ENCODE data around the gene TWIST1. TPM values are rescaled to one million over a fixed set of nuclear protein-coding genes. Genes with fewer than 3 reads are reported as not detected.

The TWIST1 gene
- total and polyA plus RNA-seq, 2 donors from 2014 or later = 1.3 to 1.7 TPM

DNA sequence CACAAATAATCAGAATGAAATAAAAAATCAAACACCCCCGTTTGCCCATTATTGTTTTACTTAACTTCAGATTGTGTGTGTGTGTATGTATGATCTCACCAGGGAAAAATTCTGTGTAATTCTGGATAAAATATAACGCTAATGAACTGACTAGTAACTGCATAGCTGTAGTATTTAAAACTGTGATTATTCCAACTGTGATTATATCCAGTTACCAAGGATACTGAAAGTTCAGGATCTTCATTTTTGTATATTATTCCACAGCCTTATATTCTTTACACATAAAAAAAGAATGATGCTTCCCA, 2.9 kb downstream of the TWIST1 start:
- FAIRE-seq = no peak
- Histone ChIP-seq H3K4me3 (ENCODE audit: low read length in 3 of 3) (no peak overlapping the region), H3K9ac (ENCODE audit: low read length in 3 of 3) (peak overlapping the region in 1 of 3 donors; percentile 6)

DNA sequence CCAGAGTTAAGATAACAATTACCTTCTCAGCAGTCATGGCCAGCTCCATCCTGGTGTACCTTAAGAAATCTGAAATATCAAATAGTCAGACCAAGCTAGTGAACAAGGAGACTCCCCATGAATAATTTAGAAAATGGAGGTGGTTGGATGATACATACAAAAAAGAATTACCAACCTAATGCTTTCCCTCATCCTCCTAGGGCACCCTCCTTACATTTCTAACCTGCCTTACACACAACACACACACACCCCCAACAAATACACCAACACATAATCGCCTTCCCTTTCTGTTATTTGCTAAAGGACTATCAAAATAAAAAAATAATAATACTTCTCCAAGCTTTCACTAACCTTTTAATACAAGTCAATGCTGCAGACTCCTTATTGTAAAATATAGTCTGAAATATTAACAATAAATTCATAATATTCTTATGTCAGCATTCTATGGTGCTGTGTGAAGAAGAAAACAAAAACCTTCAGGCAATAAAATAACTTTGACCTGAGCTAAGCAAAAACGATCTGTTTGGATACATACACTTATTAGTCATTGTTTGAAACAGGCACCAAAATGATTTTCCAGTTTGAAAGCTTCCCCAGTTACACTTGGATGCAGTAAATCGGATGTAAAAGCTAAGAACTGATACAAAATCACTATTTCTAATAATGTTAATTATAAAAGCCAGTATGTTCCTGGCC, 3.4 kb downstream of the TWIST1 start:
- FAIRE-seq = no peak
- Histone ChIP-seq H3K4me3 (ENCODE audit: low read length in 3 of 3) (no peak overlapping the region), H3K27me3 (ENCODE audit: control insufficient read depth, insufficient read depth, low read length) (peaks cover 54% of the 10 kb centered on the region), H3K9me3 (ENCODE audit: control insufficient read depth in 2 of 3, insufficient read depth in 1 of 3, low read length in 3 of 3) (no peaks in the 10 kb centered on the region), H3K27ac (ENCODE audit: low read depth in 2 of 2, low read length in 2 of 2) (no peak overlapping the region), H3K9ac (ENCODE audit: low read length in 3 of 3) (no peak overlapping the region), H3K36me3 (ENCODE audit: control insufficient read depth in 2 of 3, insufficient read depth in 3 of 3, low read length in 3 of 3) (no peaks in the 10 kb centered on the region), H3K4me1 (ENCODE audit: control insufficient read depth in 2 of 3, insufficient read depth in 2 of 3, low read depth in 1 of 3, low read length in 3 of 3) (peaks cover 0 to 8% (median 0%) of the 10 kb centered on the region in 3 donors)
- TF ChIP-seq, protein P1, sequence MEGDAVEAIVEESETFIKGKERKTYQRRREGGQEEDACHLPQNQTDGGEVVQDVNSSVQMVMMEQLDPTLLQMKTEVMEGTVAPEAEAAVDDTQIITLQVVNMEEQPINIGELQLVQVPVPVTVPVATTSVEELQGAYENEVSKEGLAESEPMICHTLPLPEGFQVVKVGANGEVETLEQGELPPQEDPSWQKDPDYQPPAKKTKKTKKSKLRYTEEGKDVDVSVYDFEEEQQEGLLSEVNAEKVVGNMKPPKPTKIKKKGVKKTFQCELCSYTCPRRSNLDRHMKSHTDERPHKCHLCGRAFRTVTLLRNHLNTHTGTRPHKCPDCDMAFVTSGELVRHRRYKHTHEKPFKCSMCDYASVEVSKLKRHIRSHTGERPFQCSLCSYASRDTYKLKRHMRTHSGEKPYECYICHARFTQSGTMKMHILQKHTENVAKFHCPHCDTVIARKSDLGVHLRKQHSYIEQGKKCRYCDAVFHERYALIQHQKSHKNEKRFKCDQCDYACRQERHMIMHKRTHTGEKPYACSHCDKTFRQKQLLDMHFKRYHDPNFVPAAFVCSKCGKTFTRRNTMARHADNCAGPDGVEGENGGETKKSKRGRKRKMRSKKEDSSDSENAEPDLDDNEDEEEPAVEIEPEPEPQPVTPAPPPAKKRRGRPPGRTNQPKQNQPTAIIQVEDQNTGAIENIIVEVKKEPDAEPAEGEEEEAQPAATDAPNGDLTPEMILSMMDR (IDR thresholded peaks at IDR 0.05; ENCODE audit: borderline replicate concordance, extremely low read depth, insufficient read depth) = no peak
- peak in 1 of 5 donors; percentile 36 for DNase-seq
- intact Hi-C loops (cut with DNase I) = no loop called here

More for the DNA sequence above, 2.9 kb downstream of the TWIST1 start:
- Histone ChIP-seq H3K27me3 (ENCODE audit: control insufficient read depth, insufficient read depth, low read length) (peaks cover 54% of the 10 kb centered on the region), H3K4me1 (ENCODE audit: control insufficient read depth in 2 of 3, insufficient read depth in 2 of 3, low read depth in 1 of 3, low read length in 3 of 3) (peaks cover 0 to 8% (median 0%) of the 10 kb centered on the region in 3 donors), H3K27ac (ENCODE audit: low read depth in 2 of 2, low read length in 2 of 2) (no peak overlapping the region), H3K36me3 (ENCODE audit: control insufficient read depth in 2 of 3, insufficient read depth in 3 of 3, low read length in 3 of 3) (no peaks in the 10 kb centered on the region), H3K9me3 (ENCODE audit: control insufficient read depth in 2 of 3, insufficient read depth in 1 of 3, low read length in 3 of 3) (no peaks in the 10 kb centered on the region)
- DNase-seq = peak in 1 of 5 donors; percentile 21
- TF ChIP-seq, protein P1 (IDR thresholded peaks at IDR 0.05; ENCODE audit: borderline replicate concordance, extremely low read depth, insufficient read depth) = no peak
- intact Hi-C loops (cut with DNase I) = no loop called here

DNA sequence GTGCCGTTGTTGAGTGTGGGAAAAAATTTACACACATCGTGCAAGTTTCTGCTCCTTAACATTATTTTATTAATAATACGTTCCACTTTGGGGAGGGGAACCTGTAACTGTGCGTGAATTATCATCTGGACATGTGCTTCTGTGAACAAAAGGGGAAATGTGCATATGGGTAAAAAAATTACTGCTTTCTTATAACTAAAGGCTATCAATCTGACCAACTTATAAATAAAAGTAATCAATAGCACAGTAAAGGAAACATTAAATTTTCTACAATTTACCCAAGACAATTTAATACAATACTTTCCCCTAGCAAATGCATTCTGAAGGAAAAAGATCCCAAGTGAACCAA, 4.5 kb downstream of the TWIST1 start:
- no peak for FAIRE-seq
- no peak for DNase-seq

More for the DNA sequence above, 4.5 kb downstream of the TWIST1 start:
- Histone ChIP-seq H3K27me3 (ENCODE audit: control insufficient read depth, insufficient read depth, low read length) (peaks cover 51% of the 10 kb centered on the region), H3K4me1 (ENCODE audit: control insufficient read depth in 2 of 3, insufficient read depth in 2 of 3, low read depth in 1 of 3, low read length in 3 of 3) (peaks cover 0 to 8% (median 0%) of the 10 kb centered on the region in 3 donors), H3K27ac (ENCODE audit: low read depth in 2 of 2, low read length in 2 of 2) (no peak overlapping the region), H3K9me3 (ENCODE audit: control insufficient read depth in 2 of 3, insufficient read depth in 1 of 3, low read length in 3 of 3) (no peaks in the 10 kb centered on the region), H3K4me3 (ENCODE audit: low read length in 3 of 3) (no peak overlapping the region), H3K36me3 (ENCODE audit: control insufficient read depth in 2 of 3, insufficient read depth in 3 of 3, low read length in 3 of 3) (no peaks in the 10 kb centered on the region), H3K9ac (ENCODE audit: low read length in 3 of 3) (no peak overlapping the region)
- intact Hi-C loops (cut with DNase I) = no loop called here
- TF ChIP-seq, protein P1 (IDR thresholded peaks at IDR 0.05; ENCODE audit: borderline replicate concordance, extremely low read depth, insufficient read depth) = no peak
